ENCODE measurements around the gene FRAS1. TPM values are rescaled to one million over a fixed set of nuclear protein-coding genes. Genes with fewer than 3 reads are reported as not detected.

Gene FRAS1
- total RNA-seq, 4 donors from 2014 or later = 1.0 to 32.5 (median 3.3) TPM

- H3K27me3 ChIP-seq = no peaks in the 10 kb centered on the region
- TF ChIP-seq POLR2A (IDR thresholded peaks at IDR 0.05) = no peak
- TF ChIP-seq, protein P1, sequence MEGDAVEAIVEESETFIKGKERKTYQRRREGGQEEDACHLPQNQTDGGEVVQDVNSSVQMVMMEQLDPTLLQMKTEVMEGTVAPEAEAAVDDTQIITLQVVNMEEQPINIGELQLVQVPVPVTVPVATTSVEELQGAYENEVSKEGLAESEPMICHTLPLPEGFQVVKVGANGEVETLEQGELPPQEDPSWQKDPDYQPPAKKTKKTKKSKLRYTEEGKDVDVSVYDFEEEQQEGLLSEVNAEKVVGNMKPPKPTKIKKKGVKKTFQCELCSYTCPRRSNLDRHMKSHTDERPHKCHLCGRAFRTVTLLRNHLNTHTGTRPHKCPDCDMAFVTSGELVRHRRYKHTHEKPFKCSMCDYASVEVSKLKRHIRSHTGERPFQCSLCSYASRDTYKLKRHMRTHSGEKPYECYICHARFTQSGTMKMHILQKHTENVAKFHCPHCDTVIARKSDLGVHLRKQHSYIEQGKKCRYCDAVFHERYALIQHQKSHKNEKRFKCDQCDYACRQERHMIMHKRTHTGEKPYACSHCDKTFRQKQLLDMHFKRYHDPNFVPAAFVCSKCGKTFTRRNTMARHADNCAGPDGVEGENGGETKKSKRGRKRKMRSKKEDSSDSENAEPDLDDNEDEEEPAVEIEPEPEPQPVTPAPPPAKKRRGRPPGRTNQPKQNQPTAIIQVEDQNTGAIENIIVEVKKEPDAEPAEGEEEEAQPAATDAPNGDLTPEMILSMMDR (IDR thresholded peaks at IDR 0.05) = no peak
- no peak overlapping the region for H3K4me3 ChIP-seq
- no peak overlapping the region for H3K27ac ChIP-seq
- H3K4me1 ChIP-seq = no peaks in the 10 kb centered on the region
- no peaks in the 10 kb centered on the region for H3K36me3 ChIP-seq
- intact Hi-C loops (cut with DNase I; ENCODE audit: low total_unique reads) = no loop called here
- no peak for DNase-seq
- no peaks in the 10 kb centered on the region for H3K9me3 ChIP-seq
Measured at GRCh38 chr4:78032446-78032845, 24.7 kb upstream of the FRAS1 start.

DNA sequence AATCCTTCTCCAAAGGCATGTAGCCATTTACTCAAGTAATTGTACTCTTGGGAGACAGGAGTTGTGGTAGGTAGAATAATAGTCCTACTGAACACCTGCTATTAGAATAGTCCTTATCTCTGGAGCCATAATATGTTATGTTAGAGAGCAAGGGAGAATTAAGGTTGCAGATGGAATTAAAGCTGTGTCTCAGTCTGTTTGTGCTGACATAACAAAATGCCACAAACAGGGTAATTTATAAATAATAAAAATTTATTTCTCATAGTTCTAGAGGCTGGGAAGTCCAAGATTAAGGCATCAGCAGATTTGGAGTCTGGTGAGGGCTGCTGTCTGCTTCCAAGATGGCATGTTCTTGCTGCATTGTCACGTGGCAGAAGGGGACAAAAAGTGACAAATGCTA is 24.2 kb upstream of the FRAS1 start:
- no peak for DNase-seq
- intact Hi-C loops (cut with DNase I; ENCODE audit: low total_unique reads) = no loop called here
- no peak for TF ChIP-seq POLR2A (IDR thresholded peaks at IDR 0.05)
- TF ChIP-seq, protein P1 (IDR thresholded peaks at IDR 0.05) = no peak
- Histone ChIP-seq H3K27me3 (no peaks in the 10 kb centered on the region), H3K9me3 (no peaks in the 10 kb centered on the region), H3K4me3 (no peak overlapping the region), H3K36me3 (no peaks in the 10 kb centered on the region), H3K27ac (no peak overlapping the region), H3K4me1 (no peaks in the 10 kb centered on the region)

DNA sequence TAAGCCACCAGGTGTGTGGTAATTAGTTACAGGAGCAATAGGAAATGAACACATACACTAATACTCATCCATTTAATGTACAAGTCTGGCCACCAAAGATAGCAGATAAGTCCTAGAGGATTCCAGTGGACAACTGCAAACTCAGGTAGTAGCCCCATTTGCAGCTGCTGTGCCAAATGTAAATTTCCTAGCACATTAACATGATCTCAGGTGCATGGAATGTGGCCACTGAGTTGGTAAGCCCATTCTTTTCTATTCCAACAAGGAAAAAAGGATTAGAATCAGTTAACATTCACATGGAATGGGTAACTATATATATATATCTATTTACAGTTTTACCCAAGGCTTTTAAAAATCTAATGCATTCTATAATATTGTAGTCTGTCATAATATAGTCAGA is 23.3 kb upstream of the FRAS1 start:
- no peaks in the 10 kb centered on the region for H3K9me3 ChIP-seq
- intact Hi-C loops (cut with DNase I; ENCODE audit: low total_unique reads) = no loop called here
- DNase-seq = no peak
- H3K4me3 ChIP-seq = no peak overlapping the region
- no peaks in the 10 kb centered on the region for H3K4me1 ChIP-seq
- TF ChIP-seq, protein P1 (IDR thresholded peaks at IDR 0.05) = no peak
- no peak for TF ChIP-seq POLR2A (IDR thresholded peaks at IDR 0.05)
- no peaks in the 10 kb centered on the region for H3K36me3 ChIP-seq
- no peaks in the 10 kb centered on the region for H3K27me3 ChIP-seq
- H3K27ac ChIP-seq = no peak overlapping the region

DNA sequence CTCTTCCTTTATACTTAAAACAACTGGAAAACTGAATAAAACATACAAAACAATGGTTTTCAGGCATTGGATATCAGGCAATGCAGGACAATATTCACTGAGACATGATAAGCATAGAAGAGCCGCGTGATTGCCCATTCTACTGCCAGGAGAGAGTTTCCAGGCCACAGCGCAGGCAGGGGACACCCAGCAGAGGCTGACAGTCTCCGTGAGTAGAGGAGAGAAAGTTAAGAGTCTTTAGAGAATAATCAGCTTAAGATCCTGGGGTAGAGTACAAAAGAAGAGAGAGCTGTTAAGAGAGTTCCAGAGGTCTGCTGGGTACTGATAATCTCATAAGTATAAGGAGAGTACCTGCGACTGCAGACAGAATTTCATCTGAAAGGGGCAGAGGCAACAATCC is 18.4 kb upstream of the FRAS1 start:
- no peak overlapping the region for H3K27ac ChIP-seq
- no peaks in the 10 kb centered on the region for H3K9me3 ChIP-seq
- H3K36me3 ChIP-seq = no peaks in the 10 kb centered on the region
- no peaks in the 10 kb centered on the region for H3K4me1 ChIP-seq
- H3K4me3 ChIP-seq = no peak overlapping the region
- no peaks in the 10 kb centered on the region for H3K27me3 ChIP-seq
- no peak for DNase-seq
- TF ChIP-seq, protein P1 (IDR thresholded peaks at IDR 0.05) = no peak
- no peak for TF ChIP-seq POLR2A (IDR thresholded peaks at IDR 0.05)
- intact Hi-C loops (cut with DNase I; ENCODE audit: low total_unique reads) = no loop called here

DNA sequence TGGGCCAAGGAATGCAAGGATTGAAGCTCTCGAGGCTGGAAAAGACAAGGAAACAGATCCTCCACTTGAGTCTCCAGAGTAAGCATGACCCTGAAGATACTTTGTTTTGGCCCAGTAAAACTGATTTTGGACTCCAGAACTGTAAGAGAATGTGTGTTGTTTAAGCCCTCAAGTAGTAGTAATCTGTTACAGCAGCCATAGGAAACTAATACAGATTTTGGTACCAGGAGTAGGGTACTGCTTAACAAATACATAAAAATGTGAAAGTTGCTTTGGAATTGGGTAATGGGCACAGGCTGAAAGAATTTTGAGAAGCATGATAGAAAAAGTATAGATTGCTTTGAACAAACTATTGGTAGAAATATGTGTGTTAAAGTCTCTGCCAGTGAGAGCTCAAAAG is 17.4 kb upstream of the FRAS1 start:
- intact Hi-C loops (cut with DNase I; ENCODE audit: low total_unique reads) = no loop called here
- Histone ChIP-seq H3K9me3 (no peaks in the 10 kb centered on the region), H3K27ac (no peak overlapping the region), H3K4me1 (no peaks in the 10 kb centered on the region), H3K36me3 (no peaks in the 10 kb centered on the region), H3K27me3 (no peaks in the 10 kb centered on the region), H3K4me3 (no peak overlapping the region)
- no peak for DNase-seq
- no peak for TF ChIP-seq POLR2A (IDR thresholded peaks at IDR 0.05)

GRCh38 chr4:78040431-78040830 is 16.7 kb upstream of the FRAS1 start:
- Histone ChIP-seq H3K27me3 (no peaks in the 10 kb centered on the region), H3K9me3 (no peaks in the 10 kb centered on the region), H3K4me3 (no peak overlapping the region), H3K4me1 (no peaks in the 10 kb centered on the region), H3K36me3 (no peaks in the 10 kb centered on the region), H3K27ac (no peak overlapping the region)
- TF ChIP-seq POLR2A (IDR thresholded peaks at IDR 0.05) = no peak
- TF ChIP-seq, protein P1 (IDR thresholded peaks at IDR 0.05) = no peak
- intact Hi-C loops (cut with DNase I; ENCODE audit: low total_unique reads) = no loop called here
- no peak for DNase-seq

Data from uterus (tissue), 4 donors.